GM12801 (cell line): Measurements from ENCODE around the gene NUPR1.

Experiments
- TF ChIP-seq, protein P1 (sequence below): IDR thresholded peaks from one replicate; pipeline ENCODE4 v1.5.1; 2011; ENCODE audit warnings: control low read depth; ENCODE audit not compliant: insufficient read length; ENCODE audit errors: extremely low read depth

The NUPR1 gene

DNA sequence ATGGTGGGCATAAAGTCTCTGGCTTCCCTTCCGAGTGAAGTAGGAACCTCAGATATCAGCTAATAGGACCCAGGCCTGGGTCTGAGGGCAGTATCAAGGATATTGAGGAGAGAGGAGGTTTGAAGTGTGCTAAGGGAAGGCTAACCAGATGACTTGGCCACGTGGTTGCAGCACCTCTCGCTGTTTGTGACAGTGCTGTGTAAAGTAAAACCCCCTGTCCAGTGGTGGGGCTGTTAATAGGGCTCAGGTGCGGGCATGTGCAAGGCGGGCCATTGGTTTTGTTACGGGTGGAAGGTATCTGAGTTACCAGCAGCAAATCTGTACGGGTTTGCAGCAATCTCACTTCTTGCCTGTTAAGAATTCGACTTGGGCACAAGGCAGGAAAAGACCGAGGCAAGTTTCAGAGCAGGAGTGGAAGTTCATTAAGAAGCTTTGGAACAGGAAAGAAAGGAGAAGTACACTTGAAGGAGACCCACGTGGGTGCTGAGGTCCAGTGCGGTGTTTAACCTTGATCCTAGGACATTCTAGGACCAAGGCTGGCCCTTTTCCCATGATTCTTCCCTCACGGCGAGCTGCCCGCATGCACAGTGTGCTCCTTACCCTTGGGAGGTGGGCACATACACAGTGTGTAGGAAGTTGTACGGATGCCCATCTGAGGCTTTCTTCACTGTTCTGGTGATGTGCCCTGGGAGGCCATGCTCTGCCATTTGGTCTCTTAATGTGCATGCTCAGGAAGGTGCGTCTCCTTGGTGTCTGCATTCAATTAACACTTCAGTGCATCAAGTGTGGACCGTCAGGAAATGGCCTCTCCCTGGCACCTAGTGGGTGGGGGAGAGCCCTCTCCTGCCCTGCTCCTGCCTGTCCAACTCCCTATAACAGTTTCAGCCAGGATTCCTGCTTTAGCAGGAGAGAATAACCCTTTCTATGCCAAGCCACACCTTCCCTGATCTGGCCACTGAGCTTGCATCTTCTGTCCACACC is 35.3 kb upstream of the NUPR1 start:
- TF ChIP-seq, protein P1, sequence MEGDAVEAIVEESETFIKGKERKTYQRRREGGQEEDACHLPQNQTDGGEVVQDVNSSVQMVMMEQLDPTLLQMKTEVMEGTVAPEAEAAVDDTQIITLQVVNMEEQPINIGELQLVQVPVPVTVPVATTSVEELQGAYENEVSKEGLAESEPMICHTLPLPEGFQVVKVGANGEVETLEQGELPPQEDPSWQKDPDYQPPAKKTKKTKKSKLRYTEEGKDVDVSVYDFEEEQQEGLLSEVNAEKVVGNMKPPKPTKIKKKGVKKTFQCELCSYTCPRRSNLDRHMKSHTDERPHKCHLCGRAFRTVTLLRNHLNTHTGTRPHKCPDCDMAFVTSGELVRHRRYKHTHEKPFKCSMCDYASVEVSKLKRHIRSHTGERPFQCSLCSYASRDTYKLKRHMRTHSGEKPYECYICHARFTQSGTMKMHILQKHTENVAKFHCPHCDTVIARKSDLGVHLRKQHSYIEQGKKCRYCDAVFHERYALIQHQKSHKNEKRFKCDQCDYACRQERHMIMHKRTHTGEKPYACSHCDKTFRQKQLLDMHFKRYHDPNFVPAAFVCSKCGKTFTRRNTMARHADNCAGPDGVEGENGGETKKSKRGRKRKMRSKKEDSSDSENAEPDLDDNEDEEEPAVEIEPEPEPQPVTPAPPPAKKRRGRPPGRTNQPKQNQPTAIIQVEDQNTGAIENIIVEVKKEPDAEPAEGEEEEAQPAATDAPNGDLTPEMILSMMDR: no peak

DNA sequence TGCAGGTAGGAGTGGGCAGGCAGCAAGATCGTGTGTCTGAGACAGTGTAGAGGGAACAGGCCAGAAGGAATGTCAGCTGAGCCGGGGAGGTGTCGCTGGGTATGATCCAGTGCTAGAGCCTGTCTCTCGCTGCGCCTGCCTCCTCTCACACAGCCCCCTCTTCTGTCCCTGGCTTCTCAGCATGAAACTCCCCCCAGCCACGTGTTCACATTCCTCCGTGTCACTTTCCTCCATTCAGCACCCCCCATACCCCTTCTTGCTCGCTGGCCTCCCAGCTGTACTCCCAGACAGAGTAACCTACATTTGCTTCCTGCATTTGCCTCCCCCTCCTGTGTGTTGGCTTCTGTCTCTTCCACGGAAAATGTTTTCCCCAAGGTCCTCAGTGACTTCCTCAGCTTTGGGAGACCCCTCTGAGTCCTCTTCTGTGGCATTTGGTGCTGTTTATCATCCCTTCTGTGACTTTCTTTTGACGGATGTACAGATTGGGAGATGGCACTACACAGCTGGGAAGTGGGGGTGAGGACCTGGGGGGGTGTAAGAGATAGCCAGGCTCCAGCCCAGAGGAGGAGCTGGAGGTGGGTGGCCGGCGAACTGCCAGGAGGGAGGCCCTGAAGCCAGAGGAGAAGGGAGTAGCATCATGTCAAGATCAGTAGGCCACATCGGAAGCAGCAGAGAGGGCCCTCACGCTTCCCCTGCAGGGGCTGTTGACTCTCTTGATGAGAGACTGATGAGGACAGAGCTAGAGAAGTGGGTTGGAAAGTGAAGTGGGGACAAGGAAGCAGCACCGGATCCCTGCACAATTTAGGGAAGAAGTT is 34.1 kb upstream of the NUPR1 start:
- TF ChIP-seq, protein P1: no peak

GRCh38 chr16:28569968-28570752 is 31.4 kb upstream of the NUPR1 start:
- TF ChIP-seq, protein P1: no peak

DNA sequence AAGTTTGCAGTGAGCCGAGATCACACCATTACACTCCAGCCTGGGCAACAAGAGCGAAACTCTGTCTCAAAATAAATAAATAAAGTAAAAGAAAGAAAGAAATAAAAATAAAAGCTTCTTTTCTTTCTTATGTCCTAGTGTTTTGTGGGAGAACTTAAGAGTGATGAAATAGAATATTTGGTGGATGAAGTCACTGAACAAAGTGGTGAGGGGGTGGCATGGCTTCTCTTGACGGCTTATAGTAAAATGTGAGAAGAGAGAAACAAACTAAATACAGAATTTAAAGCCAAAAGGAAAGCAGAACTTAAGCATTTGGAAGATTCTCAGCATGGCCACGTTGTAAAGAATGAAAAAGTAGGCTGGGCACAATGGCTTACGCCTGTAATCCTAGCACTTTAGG is 30.2 kb upstream of the NUPR1 start:
- TF ChIP-seq, protein P1: no peak

- TF ChIP-seq, protein P1: no peak
Measured at GRCh38 chr16:28567292-28567691, 28.5 kb upstream of the NUPR1 start.

- TF ChIP-seq, protein P1: no peak
Measured at GRCh38 chr16:28563218-28563617, 24.4 kb upstream of the NUPR1 start.
